ENCODE measurements around the gene SERGEF.

DNA sequence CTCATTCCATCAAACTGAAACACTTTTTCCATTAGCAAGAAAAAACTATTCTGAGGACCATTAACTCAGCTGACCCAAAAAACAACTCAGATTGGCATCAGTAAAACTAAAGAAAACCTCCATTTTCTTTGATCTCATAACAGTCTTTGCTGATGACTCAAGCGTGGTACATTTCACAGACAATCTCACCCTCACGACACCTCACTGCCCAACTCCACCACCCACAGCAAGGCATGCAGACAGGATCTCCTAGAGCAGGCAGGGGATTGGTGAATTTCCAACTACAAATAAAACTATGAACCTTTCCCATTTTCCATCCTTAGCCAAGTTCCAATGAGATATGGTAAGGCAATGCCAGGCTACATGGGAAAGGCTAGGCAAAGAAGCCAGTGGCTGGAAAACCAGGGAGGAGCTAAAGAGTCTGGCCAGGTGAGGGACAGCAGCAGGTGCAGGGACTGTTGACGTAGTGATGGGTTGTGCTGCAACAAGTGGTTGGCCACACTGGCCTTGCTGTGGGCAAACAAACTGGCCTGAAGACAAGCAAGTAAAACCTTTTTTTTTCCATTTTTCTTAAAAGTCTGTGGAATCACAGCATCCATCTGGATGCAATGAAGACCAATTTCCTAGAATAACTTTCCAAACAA lies 97.2 kb downstream of the SERGEF start:
- TF ChIP-seq RFX5 (IDR thresholded peaks at IDR 0.05; ENCODE audit: low read length) (no peak), EZH2phosphoT487 (IDR thresholded peaks at IDR 0.05; ENCODE audit: borderline replicate concordance, low read depth) (no peak), TAF1 (IDR thresholded peaks at IDR 0.05; ENCODE audit: borderline replicate concordance, low read depth, low read length) (no peak), NRF1 (IDR thresholded peaks at IDR 0.05; ENCODE audit: low read depth, low read length) (no peak), JUND (IDR thresholded peaks at IDR 0.05) (no peak), POLR2AphosphoS5 (IDR thresholded peaks at IDR 0.05; ENCODE audit: low read depth, low read length) (no peak), GABPA (IDR thresholded peaks at IDR 0.05; ENCODE audit: low read depth) (no peak), MXI1 (IDR thresholded peaks at IDR 0.05; ENCODE audit: low read depth, low read length) (no peak), RCOR1 (IDR thresholded peaks at IDR 0.05; ENCODE audit: low read length) (no peak), EP300 (IDR thresholded peaks at IDR 0.05; ENCODE audit: borderline replicate concordance in 1 of 2, low read depth in 1 of 2, low read length in 1 of 2) (no peak), PBX3 (IDR thresholded peaks at IDR 0.05) (no peak)
- TF ChIP-seq, protein P1, sequence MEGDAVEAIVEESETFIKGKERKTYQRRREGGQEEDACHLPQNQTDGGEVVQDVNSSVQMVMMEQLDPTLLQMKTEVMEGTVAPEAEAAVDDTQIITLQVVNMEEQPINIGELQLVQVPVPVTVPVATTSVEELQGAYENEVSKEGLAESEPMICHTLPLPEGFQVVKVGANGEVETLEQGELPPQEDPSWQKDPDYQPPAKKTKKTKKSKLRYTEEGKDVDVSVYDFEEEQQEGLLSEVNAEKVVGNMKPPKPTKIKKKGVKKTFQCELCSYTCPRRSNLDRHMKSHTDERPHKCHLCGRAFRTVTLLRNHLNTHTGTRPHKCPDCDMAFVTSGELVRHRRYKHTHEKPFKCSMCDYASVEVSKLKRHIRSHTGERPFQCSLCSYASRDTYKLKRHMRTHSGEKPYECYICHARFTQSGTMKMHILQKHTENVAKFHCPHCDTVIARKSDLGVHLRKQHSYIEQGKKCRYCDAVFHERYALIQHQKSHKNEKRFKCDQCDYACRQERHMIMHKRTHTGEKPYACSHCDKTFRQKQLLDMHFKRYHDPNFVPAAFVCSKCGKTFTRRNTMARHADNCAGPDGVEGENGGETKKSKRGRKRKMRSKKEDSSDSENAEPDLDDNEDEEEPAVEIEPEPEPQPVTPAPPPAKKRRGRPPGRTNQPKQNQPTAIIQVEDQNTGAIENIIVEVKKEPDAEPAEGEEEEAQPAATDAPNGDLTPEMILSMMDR (IDR thresholded peaks at IDR 0.05): no peak
- TF ChIP-seq, protein P2, sequence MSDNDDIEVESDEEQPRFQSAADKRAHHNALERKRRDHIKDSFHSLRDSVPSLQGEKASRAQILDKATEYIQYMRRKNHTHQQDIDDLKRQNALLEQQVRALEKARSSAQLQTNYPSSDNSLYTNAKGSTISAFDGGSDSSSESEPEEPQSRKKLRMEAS (IDR thresholded peaks at IDR 0.05; ENCODE audit: low read depth): no peak
- TF ChIP-seq, protein P3, sequence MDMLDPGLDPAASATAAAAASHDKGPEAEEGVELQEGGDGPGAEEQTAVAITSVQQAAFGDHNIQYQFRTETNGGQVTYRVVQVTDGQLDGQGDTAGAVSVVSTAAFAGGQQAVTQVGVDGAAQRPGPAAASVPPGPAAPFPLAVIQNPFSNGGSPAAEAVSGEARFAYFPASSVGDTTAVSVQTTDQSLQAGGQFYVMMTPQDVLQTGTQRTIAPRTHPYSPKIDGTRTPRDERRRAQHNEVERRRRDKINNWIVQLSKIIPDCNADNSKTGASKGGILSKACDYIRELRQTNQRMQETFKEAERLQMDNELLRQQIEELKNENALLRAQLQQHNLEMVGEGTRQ (IDR thresholded peaks at IDR 0.05; ENCODE audit: borderline replicate concordance, low read depth, low read length): no peak

All from SK-N-SH (cell line).